Muscle of leg (tissue), 11 donors: ENCODE results near the gene ANKRD31. TPM values are rescaled to one million over a fixed set of nuclear protein-coding genes. Genes with fewer than 3 reads are reported as not detected.

Source experiments
- DNase-seq: peaks from one replicate; pipeline ENCODE4 v3.0.0; 2013
- H3K27ac ChIP-seq: one replicate; pipeline ENCODE4 v1.5.1; 2013; ENCODE audit warnings: mild to moderate bottlenecking, low read length, control low read depth
- H3K27me3 ChIP-seq: one replicate; pipeline ENCODE4 v1.6.1; 2013; ENCODE audit warnings: low read length; ENCODE audit not compliant: control insufficient read depth, insufficient read depth
- H3K36me3 ChIP-seq: one replicate; pipeline ENCODE4 v1.6.1; 2013; ENCODE audit warnings: low read length; ENCODE audit not compliant: control insufficient read depth, insufficient read depth
- H3K4me1 ChIP-seq: one replicate; pipeline ENCODE4 v1.6.1; 2013; ENCODE audit warnings: low read length; ENCODE audit not compliant: control insufficient read depth, insufficient read depth
- H3K4me3 ChIP-seq: one replicate; pipeline ENCODE4 v1.5.1; 2013; ENCODE audit warnings: low read length, control low read depth
- H3K9me3 ChIP-seq: replicated peaks from 2 replicates; pipeline ENCODE4 v1.6.1; 2013; ENCODE audit warnings: low read depth, low read length; ENCODE audit not compliant: control insufficient read depth
- WGBS: methylation state at CpG from one replicate; pipeline ENCODE4 v1.1.5; 2013; ENCODE audit warnings: missing lambda C conversion rate; ENCODE audit not compliant: insufficient coverage; 5-methylcytosine and 5-hydroxymethylcytosine counted together
- polyA plus RNA-seq, 8 donors: library from polyadenylated mRNA; unstranded; fragments of 120-200 nt; gene quantifications; one replicate each; pipeline versions ENCODE4 v1.2.1 to v1.2.3, GENCODE V29; 2013; ENCODE audit warnings: inconsistent platforms in 1 of 8, low replicate concordance in 1 of 8; ENCODE audit not compliant: insufficient read length in 8 of 8, insufficient read depth in 1 of 8
- total RNA-seq: library from RNA; stranded (reverse); fragments of 120-200 nt; gene quantifications from one replicate; pipeline ENCODE4 v1.2.4, GENCODE V29; 2013

ANKRD31 gene
- total and polyA plus RNA-seq, 9 donors = 0.06 to 0.27 (median 0.13) TPM

DNA sequence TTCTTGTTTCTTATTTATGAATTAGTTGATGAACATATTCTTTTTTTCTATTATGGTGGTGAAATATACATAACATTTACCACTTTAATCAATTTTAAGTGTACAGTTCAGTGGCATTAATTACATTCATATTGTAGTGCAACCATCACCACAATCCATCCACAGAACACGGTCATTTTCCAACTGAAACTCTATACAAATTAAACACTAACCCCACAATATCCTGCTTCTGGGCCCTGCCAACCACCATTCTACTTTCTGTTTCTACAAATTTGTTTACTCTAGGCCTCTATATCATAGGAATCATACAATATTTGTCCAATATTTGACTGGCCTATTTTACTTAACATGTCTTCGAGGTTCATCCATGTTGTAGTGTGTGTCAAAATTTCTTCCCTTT lies 191.6 kb downstream of the ANKRD31 start:
- no peaks in the 10 kb centered on the region for H3K27me3 ChIP-seq
- 100% methylated on average over 1 of the region's 2 CpGs for WGBS
- no peak overlapping the region for H3K27ac ChIP-seq
- no peak for DNase-seq
- no peaks in the 10 kb centered on the region for H3K9me3 ChIP-seq
- H3K4me3 ChIP-seq = no peak overlapping the region
- H3K36me3 ChIP-seq = no peaks in the 10 kb centered on the region
- H3K4me1 ChIP-seq = no peaks in the 10 kb centered on the region

DNA sequence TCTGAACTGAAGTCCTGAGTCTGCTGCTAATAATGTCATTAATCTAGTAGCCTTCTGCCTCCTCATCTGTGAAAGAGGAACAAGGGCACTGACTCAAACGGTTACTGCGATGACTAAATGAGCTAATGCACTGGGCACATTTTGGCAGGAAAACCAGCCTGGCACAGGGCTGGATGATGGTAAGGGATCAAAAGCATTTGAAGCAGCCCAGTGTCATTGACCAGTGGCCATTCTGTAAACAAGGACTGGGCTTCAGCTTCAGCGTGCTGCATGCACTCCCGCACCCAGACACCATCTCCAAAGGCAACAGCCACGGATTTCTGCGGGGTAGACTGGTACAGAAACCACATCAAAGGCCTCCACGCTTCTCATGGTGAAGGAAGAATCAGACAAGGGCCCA lies 192.3 kb downstream of the ANKRD31 start:
- WGBS = 84% methylated on average over 6 of the region's 7 CpGs

DNA sequence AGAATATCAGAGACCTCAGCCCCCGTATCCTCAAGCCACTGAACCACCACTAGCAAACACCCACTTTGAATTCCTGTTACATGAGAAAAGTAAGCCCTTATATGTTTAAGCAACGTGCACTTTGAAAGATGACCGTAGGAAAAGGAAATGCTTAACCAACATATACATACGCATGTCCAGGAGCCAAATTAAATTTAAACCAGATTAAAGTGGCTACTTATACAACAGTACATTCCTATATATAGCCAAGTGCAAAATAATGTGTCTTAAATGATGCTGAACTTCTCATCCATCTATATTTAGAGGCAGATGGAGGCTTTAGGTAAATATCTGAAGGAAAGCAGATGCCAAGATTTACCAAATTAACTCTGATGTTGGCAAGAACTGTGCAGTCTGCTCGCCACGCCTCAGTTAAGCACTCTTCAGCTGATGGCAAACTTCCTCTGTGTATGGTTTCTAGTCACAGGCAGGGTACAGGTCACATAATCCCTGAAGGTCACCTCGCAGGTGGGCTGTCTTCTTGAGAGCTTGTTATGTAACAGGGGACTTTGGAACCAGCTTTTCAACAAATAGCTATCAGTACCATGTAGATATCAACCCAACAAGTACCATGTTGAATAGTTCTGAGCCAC lies 192.9 kb downstream of the ANKRD31 start:
- no peaks in the 10 kb centered on the region for H3K9me3 ChIP-seq
- H3K4me1 ChIP-seq = no peaks in the 10 kb centered on the region
- no peak overlapping the region for H3K4me3 ChIP-seq
- H3K27ac ChIP-seq = no peak overlapping the region
- no peak for DNase-seq
- no peaks in the 10 kb centered on the region for H3K27me3 ChIP-seq
- 100% methylated on average over 3 of the region's 7 CpGs for WGBS
- no peaks in the 10 kb centered on the region for H3K36me3 ChIP-seq

More for the DNA sequence above, 192.3 kb downstream of the ANKRD31 start:
- no peaks in the 10 kb centered on the region for H3K9me3 ChIP-seq
- H3K36me3 ChIP-seq = no peaks in the 10 kb centered on the region
- H3K4me1 ChIP-seq = no peaks in the 10 kb centered on the region
- no peak for DNase-seq
- H3K27me3 ChIP-seq = no peaks in the 10 kb centered on the region
- H3K4me3 ChIP-seq = no peak overlapping the region
- no peak overlapping the region for H3K27ac ChIP-seq

DNA sequence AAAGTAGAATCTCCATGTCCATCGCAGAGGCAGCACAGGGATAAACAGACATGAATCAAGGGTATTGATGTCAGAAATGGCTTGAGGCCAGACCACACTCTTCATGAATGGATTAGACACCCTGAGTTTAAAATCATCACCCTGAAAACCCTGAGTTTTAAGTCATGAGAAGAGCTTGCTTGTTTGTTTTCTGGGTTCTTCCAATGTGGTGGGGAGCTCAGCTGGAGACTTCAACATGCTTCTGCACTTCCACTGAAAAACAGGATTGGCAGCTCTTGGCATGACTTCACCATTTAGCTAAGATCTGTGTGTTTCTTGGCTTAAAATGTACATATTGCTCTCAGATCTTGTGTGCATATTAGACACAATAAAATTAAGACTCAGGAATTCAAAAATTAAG lies 194.2 kb downstream of the ANKRD31 start:
- H3K27me3 ChIP-seq = no peaks in the 10 kb centered on the region
- no peak overlapping the region for H3K27ac ChIP-seq
- H3K36me3 ChIP-seq = no peaks in the 10 kb centered on the region
- DNase-seq = no peak
- H3K4me3 ChIP-seq = no peak overlapping the region
- H3K9me3 ChIP-seq = no peaks in the 10 kb centered on the region
- H3K4me1 ChIP-seq = no peaks in the 10 kb centered on the region
- no CpG with 5 or more reads among the region's 1 CpG for WGBS

DNA sequence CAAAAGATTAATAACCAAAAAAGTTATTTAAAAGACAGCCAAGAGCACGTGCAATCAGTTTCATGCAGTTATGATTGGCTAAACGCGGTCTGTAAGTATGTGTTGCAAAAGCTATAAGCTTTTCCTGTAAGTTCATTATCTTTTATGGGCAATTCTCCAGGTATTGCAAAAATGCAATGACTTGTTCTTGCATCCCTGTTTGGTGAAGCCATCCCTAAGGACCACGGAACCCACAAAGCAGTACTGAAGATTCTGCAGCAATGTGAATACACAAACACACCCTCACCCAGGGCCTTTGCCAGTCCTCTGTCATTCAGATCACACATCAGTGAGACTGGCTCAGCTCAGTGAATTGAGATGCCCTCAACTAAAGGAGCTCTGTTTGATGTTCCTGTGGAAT lies 195.7 kb downstream of the ANKRD31 start:
- H3K27me3 ChIP-seq = no peaks in the 10 kb centered on the region
- no CpG with 5 or more reads among the region's 4 CpGs for WGBS
- H3K4me3 ChIP-seq = no peak overlapping the region

DNA sequence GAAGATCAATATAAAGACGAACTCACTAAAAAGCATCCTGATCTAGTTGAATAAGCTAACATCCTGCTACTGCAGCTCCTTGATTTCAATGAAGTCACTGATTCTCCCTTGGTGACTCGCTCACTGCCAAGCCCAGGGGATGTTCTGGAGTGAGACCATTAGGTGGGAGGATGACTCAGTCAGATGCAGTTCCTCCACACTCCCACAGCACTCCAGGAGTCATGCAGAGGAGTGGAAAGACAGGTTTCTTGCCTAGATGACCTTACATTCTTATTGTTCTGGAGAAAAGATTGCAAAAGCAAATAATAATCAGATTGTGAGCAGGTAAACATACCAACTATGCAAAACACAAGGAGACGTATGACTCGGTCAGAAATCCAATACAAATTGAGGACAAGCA lies 199.6 kb downstream of the ANKRD31 start:
- Histone ChIP-seq H3K4me3 (no peak overlapping the region), H3K4me1 (no peaks in the 10 kb centered on the region), H3K27ac (no peak overlapping the region), H3K36me3 (no peaks in the 10 kb centered on the region), H3K9me3 (no peaks in the 10 kb centered on the region), H3K27me3 (no peaks in the 10 kb centered on the region)
- no CpG with 5 or more reads among the region's 4 CpGs for WGBS
- DNase-seq = no peak

More for the DNA sequence above, 195.7 kb downstream of the ANKRD31 start:
- H3K9me3 ChIP-seq = no peaks in the 10 kb centered on the region
- no peaks in the 10 kb centered on the region for H3K4me1 ChIP-seq
- H3K27ac ChIP-seq = no peak overlapping the region
- DNase-seq = no peak
- H3K36me3 ChIP-seq = no peaks in the 10 kb centered on the region

DNA sequence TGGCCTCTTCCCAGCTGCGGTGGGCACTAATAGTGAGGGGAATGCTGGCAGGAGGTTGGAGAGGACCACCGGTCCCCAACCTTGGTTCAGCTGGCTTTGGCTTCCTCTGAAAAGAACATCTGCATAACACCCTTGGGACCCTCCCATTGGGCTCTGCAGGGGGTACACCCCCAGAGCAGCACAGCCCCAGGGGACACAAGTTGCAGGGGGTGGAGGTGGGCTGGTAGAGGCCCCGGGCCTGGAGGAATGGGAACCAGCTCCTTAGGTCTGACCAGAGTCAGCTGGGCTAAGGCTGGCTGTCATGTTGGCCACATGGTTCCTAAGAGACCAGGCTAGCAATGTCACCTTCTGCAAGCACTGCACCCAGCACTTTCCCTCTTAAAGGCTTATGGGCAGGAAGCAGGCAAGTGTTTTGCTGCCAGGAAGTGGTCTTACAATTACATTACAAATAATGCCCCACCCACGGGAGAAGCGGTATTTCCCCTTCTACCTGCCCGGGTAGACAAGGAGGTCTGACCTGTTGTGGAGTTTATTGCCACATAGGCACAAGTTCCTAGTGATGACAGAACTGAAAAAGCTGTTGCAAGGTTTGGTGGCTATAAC lies 202.4 kb downstream of the ANKRD31 start:
- WGBS = 78% methylated on average over 2 of the region's 6 CpGs
- Histone ChIP-seq H3K27ac (no peak overlapping the region), H3K36me3 (no peaks in the 10 kb centered on the region), H3K27me3 (no peaks in the 10 kb centered on the region), H3K4me3 (no peak overlapping the region), H3K4me1 (no peaks in the 10 kb centered on the region), H3K9me3 (no peaks in the 10 kb centered on the region)
- DNase-seq = no peak

DNA sequence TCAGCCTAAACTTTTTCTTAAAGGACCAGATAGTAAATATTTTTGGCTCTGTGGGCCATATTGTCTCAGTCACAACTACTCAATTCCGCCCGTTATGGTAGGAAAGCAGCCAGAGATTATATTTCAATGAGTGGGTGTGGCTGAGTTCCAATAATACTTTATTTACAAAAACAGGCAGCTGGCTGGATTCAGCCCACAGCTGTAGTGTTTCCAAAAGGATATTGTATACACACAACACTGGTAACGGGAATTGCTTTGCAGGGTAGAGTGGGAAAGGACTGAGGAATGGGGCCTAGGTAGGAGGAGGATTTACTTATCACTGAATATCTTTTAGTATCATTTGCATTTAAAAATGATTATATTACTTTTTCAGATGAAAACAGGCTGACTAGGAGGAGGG lies 205.3 kb downstream of the ANKRD31 start:
- WGBS = no CpG with 5 or more reads among the region's 3 CpGs
- no peak for DNase-seq

DNA sequence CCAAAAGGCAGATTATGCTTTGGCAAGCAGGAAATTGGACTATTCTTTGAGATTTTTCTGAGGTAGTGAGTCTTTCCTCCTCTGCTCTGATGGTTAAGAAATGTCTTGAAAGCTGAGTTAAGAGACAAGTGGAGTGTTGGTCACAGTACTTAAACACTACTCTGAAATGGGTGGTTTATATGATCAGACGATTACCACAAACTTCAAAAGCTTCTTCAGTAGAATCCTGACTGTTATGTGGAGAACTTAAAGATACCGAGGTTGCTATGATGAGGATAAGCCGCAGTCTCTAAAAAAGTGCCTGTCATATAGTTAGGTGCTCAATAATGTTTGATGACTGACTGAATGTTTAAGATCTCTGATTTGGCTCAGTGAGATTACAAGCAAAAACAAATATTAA lies 208.6 kb downstream of the ANKRD31 start:
- Histone ChIP-seq H3K27me3 (no peaks in the 10 kb centered on the region), H3K27ac (no peak overlapping the region), H3K36me3 (no peaks in the 10 kb centered on the region), H3K4me3 (no peak overlapping the region), H3K9me3 (no peaks in the 10 kb centered on the region), H3K4me1 (no peaks in the 10 kb centered on the region)
- no peak for DNase-seq
- no CpG with 5 or more reads among the region's 3 CpGs for WGBS

More for the DNA sequence above, 205.3 kb downstream of the ANKRD31 start:
- Histone ChIP-seq H3K36me3 (no peaks in the 10 kb centered on the region), H3K9me3 (no peaks in the 10 kb centered on the region), H3K4me1 (no peaks in the 10 kb centered on the region), H3K4me3 (no peak overlapping the region), H3K27me3 (no peaks in the 10 kb centered on the region), H3K27ac (no peak overlapping the region)

DNA sequence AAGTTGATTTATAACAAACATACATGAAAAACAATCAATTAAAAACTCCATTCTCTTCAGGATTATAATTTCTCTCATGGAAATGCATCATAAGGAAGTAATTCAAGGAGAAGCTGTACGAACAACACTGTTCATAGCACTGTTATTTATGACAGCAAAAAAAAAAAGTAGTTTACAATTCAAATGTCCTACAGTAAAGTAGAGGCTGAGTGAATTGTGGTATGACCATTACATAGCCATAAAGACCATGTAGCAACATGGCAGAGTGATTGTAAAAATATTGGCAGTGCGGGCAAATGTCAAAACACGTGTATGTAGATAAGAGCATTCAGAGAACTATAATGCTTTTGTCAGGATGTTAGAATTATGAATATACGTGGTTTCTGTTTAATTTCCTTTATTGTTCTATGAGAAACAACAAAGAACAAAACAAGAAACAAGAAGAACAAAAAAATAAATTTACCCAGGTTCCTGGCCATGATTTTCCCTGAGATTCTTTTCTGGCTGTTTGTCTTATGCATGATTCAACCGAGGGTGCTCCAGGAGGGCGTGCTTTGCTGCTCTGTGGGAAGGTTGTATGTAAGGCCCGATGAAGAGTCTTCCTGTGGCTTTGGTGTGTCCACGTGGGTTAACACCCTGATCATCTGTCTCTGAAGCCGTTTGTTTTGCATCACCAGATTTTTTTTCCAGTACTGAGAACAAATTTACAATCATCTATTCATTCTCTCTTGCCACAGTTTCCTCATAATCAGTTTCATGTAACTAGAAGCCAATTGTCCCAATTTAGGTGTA lies 213.1 kb downstream of the ANKRD31 start:
- no peak for DNase-seq
- WGBS = no CpG with 5 or more reads among the region's 9 CpGs
- H3K9me3 ChIP-seq = no peaks in the 10 kb centered on the region
- no peaks in the 10 kb centered on the region for H3K36me3 ChIP-seq
- no peak overlapping the region for H3K27ac ChIP-seq
- H3K27me3 ChIP-seq = no peaks in the 10 kb centered on the region
- no peak overlapping the region for H3K4me3 ChIP-seq
- H3K4me1 ChIP-seq = no peaks in the 10 kb centered on the region
